Activated CD4-positive, alpha-beta T cell treated with anti-CD3 and anti-CD28 coated beads for 48 hours (primary cell): ENCODE data around the gene HLX.

Source experiments
- DNase-seq: peaks from one replicate; pipeline ENCODE4 v3.0.0-alpha.2; 2020

The HLX gene

GRCh38 chr1:220900842-220901241 is 21.6 kb downstream of the HLX start:
- DNase-seq = no peak

GRCh38 chr1:220901881-220902280 is 22.6 kb downstream of the HLX start:
- no peak for DNase-seq

- no peak for DNase-seq
Measured at GRCh38 chr1:220902916-220903315, 23.7 kb downstream of the HLX start.

GRCh38 chr1:220904876-220905275 is 25.6 kb downstream of the HLX start:
- no peak for DNase-seq

GRCh38 chr1:220905650-220906560 is 26.7 kb downstream of the HLX start:
- DNase-seq = no peak

GRCh38 chr1:220906561-220907334 is 27.5 kb downstream of the HLX start:
- no peak for DNase-seq

- DNase-seq = no peak
Measured at GRCh38 chr1:220908757-220909156, 29.5 kb downstream of the HLX start.

GRCh38 chr1:220910021-220910420 is 30.8 kb downstream of the HLX start:
- no peak for DNase-seq

GRCh38 chr1:220914283-220915116 is 35.3 kb downstream of the HLX start:
- no peak for DNase-seq

GRCh38 chr1:220915117-220915440 is 35.8 kb downstream of the HLX start:
- no peak for DNase-seq

GRCh38 chr1:220915954-220916353 is 36.7 kb downstream of the HLX start:
- no peak for DNase-seq

- DNase-seq = no peak
Measured at GRCh38 chr1:220917101-220917500, 37.9 kb downstream of the HLX start.

- no peak for DNase-seq
Measured at GRCh38 chr1:220917535-220918209, 38.4 kb downstream of the HLX start.

GRCh38 chr1:220918285-220918951 is 39.2 kb downstream of the HLX start:
- DNase-seq = no peak

- DNase-seq = no peak
Measured at GRCh38 chr1:220920967-220921366, 41.7 kb downstream of the HLX start.

- DNase-seq = no peak
Measured at GRCh38 chr1:220921498-220921897, 42.3 kb downstream of the HLX start.

- no peak for DNase-seq
Measured at GRCh38 chr1:220921971-220922635, 42.9 kb downstream of the HLX start.

- no peak for DNase-seq
Measured at GRCh38 chr1:220922951-220923350, 43.7 kb downstream of the HLX start.

- no peak for DNase-seq
Measured at GRCh38 chr1:220924331-220924970, 45.2 kb downstream of the HLX start.

- no peak for DNase-seq
Measured at GRCh38 chr1:220925707-220926106, 46.5 kb downstream of the HLX start.

- DNase-seq = no peak
Measured at GRCh38 chr1:220926146-220926545, 46.9 kb downstream of the HLX start.
